OCI-LY7 (cell line): ENCODE data around the gene DAPK2. TPM values are rescaled to one million over a fixed set of nuclear protein-coding genes. Genes with fewer than 3 reads are reported as not detected.

Experiments
- BruUV-seq: library from RNA; stranded (reverse); fragments of 400-500 nt; replicated peaks from 2 replicates; lab custom pipeline; 2021; lab: Mats Ljungman, UMichigan
- CTCF ChIA-PET: fragments of 300-600 bp; sonication (Branson Sonifier 250); formaldehyde crosslinking; loops from one replicate; lab custom pipeline; 2022; ENCODE audit warnings: antibody characterized with exemption; ENCODE audit not compliant: unreplicated experiment; lab: Charles Lee
- POLR2A ChIA-PET: fragments of 300-600 bp; sonication (Branson Sonifier 250); formaldehyde crosslinking; loops from one replicate; lab custom pipeline; 2022; ENCODE audit warnings: antibody characterized with exemption; lab: Charles Lee
- DNase-seq: peaks from one replicate; pipeline ENCODE4 v3.0.0-alpha.2; 2015; ENCODE audit warnings: low spot score
- H2AFZ ChIP-seq: fragments of 200-600 bp; sonication (generic), shearing (Covaris generic); 2 replicates; pipeline ENCODE4 v1.6.1; 2014; ENCODE audit warnings: mild to moderate bottlenecking, antibody characterized with exemption, low read length, moderate library complexity
- H3K27ac ChIP-seq: fragments of 200-600 bp; sonication (generic); 2 replicates; pipeline ENCODE4 v1.5.1; 2014; ENCODE audit warnings: mixed run types, low read depth, mild to moderate bottlenecking, moderate library complexity, low read length, inconsistent platforms; ENCODE audit not compliant: poor library complexity, severe bottlenecking
- H3K36me3 ChIP-seq: fragments of 200-600 bp; sonication (generic); 2 replicates; pipeline ENCODE4 v1.6.1; 2014; ENCODE audit warnings: mild to moderate bottlenecking, antibody characterized with exemption, low read length, moderate library complexity, mixed read lengths; ENCODE audit not compliant: insufficient read depth
- H3K4me1 ChIP-seq: fragments of 200-600 bp; sonication (generic); 2 replicates; pipeline ENCODE4 v1.5.1; 2014; ENCODE audit warnings: mild to moderate bottlenecking, low read length; ENCODE audit not compliant: insufficient read depth, poor library complexity, severe bottlenecking
- H3K4me2 ChIP-seq: fragments of 200-600 bp; sonication (generic); 2 replicates; pipeline ENCODE4 v1.6.1; 2014; ENCODE audit warnings: mild to moderate bottlenecking, low read length
- H3K4me3 ChIP-seq: fragments of 200-600 bp; sonication (generic); 2 replicates; pipeline ENCODE4 v1.5.1; 2014; ENCODE audit warnings: mild to moderate bottlenecking, low read depth, low read length; ENCODE audit not compliant: poor library complexity, severe bottlenecking
- H3K79me2 ChIP-seq: fragments of 200-600 bp; sonication (generic); 2 replicates; pipeline ENCODE4 v1.6.1; 2016; ENCODE audit warnings: low read depth, mild to moderate bottlenecking, low read length, moderate library complexity, mixed read lengths; ENCODE audit not compliant: insufficient read depth
- H3K9me2 ChIP-seq: fragments of 200-600 bp; sonication (generic); 2 replicates; pipeline ENCODE4 v1.6.1; 2016; ENCODE audit warnings: mild to moderate bottlenecking, low read length, mixed read lengths; ENCODE audit not compliant: insufficient read depth
- H3K9me3 ChIP-seq: fragments of 200-600 bp; sonication (generic); 2 replicates; pipeline ENCODE4 v1.6.1; 2014; ENCODE audit warnings: mild to moderate bottlenecking, mixed run types, low read length, mixed read lengths
- H4K20me1 ChIP-seq: fragments of 200-600 bp; sonication (generic); 2 replicates; pipeline ENCODE4 v1.6.1; 2014; ENCODE audit warnings: mild to moderate bottlenecking, antibody characterized with exemption, low read length, moderate library complexity, mixed read lengths; ENCODE audit not compliant: insufficient read depth
- EZH2phosphoT487 ChIP-seq: fragments of 200-600 bp; sonication (generic); IDR thresholded peaks from 2 replicates; pipeline ENCODE4 v1.6.1; 2018; ENCODE audit warnings: low read depth, borderline replicate concordance, mild to moderate bottlenecking, mixed run types, antibody characterized with exemption, low read length, moderate library complexity, mixed read lengths
- intact Hi-C: fragments of 100-400 bp; cut with micrococcal nuclease; formaldehyde crosslinking; loops from one replicate; pipeline ENCODE4 v1.10.0; 2022; ENCODE audit not compliant: unreplicated experiment
- total RNA-seq, 2 experiments: library from RNA; depleted of rRNA in 1 of 2; stranded (reverse); fragments of >200 nt in 1 of 2; shearing (Covaris generic) in 1 of 2; gene quantifications; 2 replicates each; pipeline ENCODE4 v1.2.3, GENCODE V29; 2014 to 2022
- TF ChIP-seq, protein P1 (sequence below): fragments of 200-600 bp; sonication (generic); conservative IDR thresholded peaks from 2 replicates; pipeline ENCODE4 v1.5.1; 2014; ENCODE audit warnings: mild to moderate bottlenecking, antibody characterized with exemption, low read length, moderate library complexity, mixed read lengths

The DAPK2 gene
- total RNA-seq, 2 experiments from 2014 or later, result 0.36 to 1.2 TPM

DNA sequence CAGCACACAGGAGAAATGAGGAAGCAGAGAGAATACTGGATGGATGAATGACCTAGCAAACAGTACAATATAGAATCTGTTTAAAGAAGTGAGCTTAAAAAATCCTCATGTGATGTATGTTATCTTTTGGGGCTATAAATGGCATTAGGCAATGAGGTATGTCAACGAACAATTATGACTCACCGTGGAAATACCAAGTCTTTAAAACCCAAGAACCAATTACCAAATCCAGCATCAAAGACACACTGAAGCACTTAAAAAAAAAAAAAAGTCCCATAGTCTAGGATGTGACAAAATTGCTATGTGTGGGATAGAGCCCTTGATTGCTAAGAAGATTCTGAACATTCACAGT lies 176.3 kb downstream of the DAPK2 start:
- TF ChIP-seq, protein P1, sequence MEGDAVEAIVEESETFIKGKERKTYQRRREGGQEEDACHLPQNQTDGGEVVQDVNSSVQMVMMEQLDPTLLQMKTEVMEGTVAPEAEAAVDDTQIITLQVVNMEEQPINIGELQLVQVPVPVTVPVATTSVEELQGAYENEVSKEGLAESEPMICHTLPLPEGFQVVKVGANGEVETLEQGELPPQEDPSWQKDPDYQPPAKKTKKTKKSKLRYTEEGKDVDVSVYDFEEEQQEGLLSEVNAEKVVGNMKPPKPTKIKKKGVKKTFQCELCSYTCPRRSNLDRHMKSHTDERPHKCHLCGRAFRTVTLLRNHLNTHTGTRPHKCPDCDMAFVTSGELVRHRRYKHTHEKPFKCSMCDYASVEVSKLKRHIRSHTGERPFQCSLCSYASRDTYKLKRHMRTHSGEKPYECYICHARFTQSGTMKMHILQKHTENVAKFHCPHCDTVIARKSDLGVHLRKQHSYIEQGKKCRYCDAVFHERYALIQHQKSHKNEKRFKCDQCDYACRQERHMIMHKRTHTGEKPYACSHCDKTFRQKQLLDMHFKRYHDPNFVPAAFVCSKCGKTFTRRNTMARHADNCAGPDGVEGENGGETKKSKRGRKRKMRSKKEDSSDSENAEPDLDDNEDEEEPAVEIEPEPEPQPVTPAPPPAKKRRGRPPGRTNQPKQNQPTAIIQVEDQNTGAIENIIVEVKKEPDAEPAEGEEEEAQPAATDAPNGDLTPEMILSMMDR, result no peak
- no peak for TF ChIP-seq EZH2phosphoT487
- Histone ChIP-seq H3K9me3 (no peaks in the 10 kb centered on the region), H3K9me2 (no peaks in the 10 kb centered on the region), H3K79me2 (no peaks in the 10 kb centered on the region), H3K4me2 (no peak overlapping the region), H3K36me3 (no peaks in the 10 kb centered on the region), H3K27ac (no peak overlapping the region), H3K4me1 (peaks cover 3% of the 10 kb centered on the region), H4K20me1 (no peaks in the 10 kb centered on the region), H2AFZ (no peak overlapping the region), H3K4me3 (no peak overlapping the region)
- DNase-seq, result no peak
- intact Hi-C loops, result no loop called here
- ChIA-PET POLR2A (interaction anchor here (0.6 to 0.9 kb wide), 3 partner anchors 24 to 61 kb away, joined by 3 to 4 read pairs (median 3); no protein-coding TSS in a partner anchor), CTCF (no interaction called here)
- no TSS peak for BruUV-seq

GRCh38 chr15:63869371-63870042 lies 176.8 kb downstream of the DAPK2 start:
- H3K4me1 ChIP-seq, result peaks cover 3% of the 10 kb centered on the region
- ChIA-PET POLR2A (interaction anchor here (0.6 to 0.9 kb wide), 3 partner anchors 25 to 62 kb away, joined by 3 to 4 read pairs (median 3); no protein-coding TSS in a partner anchor), CTCF (interaction anchor here (0.7 kb wide), 1 partner anchor 19 kb away, joined by 4 read pairs; no protein-coding TSS in a partner anchor)
- H3K4me2 ChIP-seq, result no peak overlapping the region
- no peak overlapping the region for H2AFZ ChIP-seq
- BruUV-seq, result no TSS peak
- no peaks in the 10 kb centered on the region for H4K20me1 ChIP-seq
- no peak for DNase-seq
- no peaks in the 10 kb centered on the region for H3K9me3 ChIP-seq
- TF ChIP-seq, protein P1, result no peak
- H3K4me3 ChIP-seq, result no peak overlapping the region
- H3K27ac ChIP-seq, result no peak overlapping the region
- H3K79me2 ChIP-seq, result no peaks in the 10 kb centered on the region
- intact Hi-C loops, result no loop called here
- H3K9me2 ChIP-seq, result no peaks in the 10 kb centered on the region
- H3K36me3 ChIP-seq, result no peaks in the 10 kb centered on the region

DNA sequence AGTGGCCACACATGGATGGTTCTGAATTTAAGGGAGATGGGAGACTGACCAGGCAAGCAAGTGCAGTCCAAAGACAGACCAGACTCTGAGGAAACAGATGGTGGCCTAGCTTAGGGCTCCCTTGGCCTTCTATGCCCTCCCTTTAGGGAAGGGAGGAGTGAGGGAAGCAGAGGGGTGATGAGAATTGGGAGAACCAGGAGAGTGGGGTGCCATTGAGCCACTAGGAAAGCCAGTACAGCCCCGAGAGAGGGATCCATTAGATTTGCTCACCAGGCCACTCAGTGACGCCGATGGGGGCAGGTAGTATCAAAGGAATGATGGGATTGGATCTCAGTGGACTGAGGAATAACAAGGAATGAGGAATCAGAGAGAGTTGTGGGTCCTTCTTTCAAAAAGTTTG lies 182.1 kb downstream of the DAPK2 start:
- Histone ChIP-seq H4K20me1 (no peaks in the 10 kb centered on the region), H2AFZ (no peak overlapping the region), H3K4me2 (no peak overlapping the region), H3K36me3 (no peaks in the 10 kb centered on the region), H3K9me2 (no peaks in the 10 kb centered on the region), H3K9me3 (no peaks in the 10 kb centered on the region), H3K79me2 (no peaks in the 10 kb centered on the region), H3K4me3 (no peak overlapping the region), H3K4me1 (no peaks in the 10 kb centered on the region), H3K27ac (no peak overlapping the region)
- intact Hi-C loops, result no loop called here
- TF ChIP-seq, protein P1, result no peak
- TF ChIP-seq EZH2phosphoT487, result no peak
- BruUV-seq, result no TSS peak
- ChIA-PET POLR2A (interaction anchor here (0.7 kb wide), 1 partner anchor 1811 kb away, joined by 3 read pairs; no protein-coding TSS in a partner anchor), CTCF (no interaction called here)
- no peak for DNase-seq
